Epithelial cell of esophagus (primary cell): ENCODE results near the gene PDE2A.

ENCODE experiments used
- DNase-seq: peaks from one replicate; pipeline ENCODE4 v3.0.0; 2010; ENCODE audit warnings: low read depth
- H3K4me3 ChIP-seq: 2 replicates; pipeline ENCODE4 v1.5.1; 2011; ENCODE audit warnings: mild to moderate bottlenecking, low read length, control low read depth
- CTCF ChIP-seq: IDR thresholded peaks from 2 replicates; pipeline ENCODE4 v1.5.1; 2011; ENCODE audit warnings: low read depth, mild to moderate bottlenecking, low read length, control low read depth, inconsistent platforms; ENCODE audit not compliant: insufficient read depth; ENCODE audit errors: missing control alignments

Gene PDE2A

GRCh38 chr11:72646024-72646423 lies 28.2 kb downstream of the PDE2A start:
- no peak overlapping the region for H3K4me3 ChIP-seq
- no peak for TF ChIP-seq CTCF
- DNase-seq = no peak

- H3K4me3 ChIP-seq = no peak overlapping the region
- DNase-seq = peak; percentile 89
- no peak for TF ChIP-seq CTCF
Observed at GRCh38 chr11:72643547-72643946, 30.7 kb downstream of the PDE2A start.

GRCh38 chr11:72642884-72643522 lies 31.2 kb downstream of the PDE2A start:
- peak; percentile 59 for TF ChIP-seq CTCF

GRCh38 chr11:72642043-72642883 lies 32.0 kb downstream of the PDE2A start:
- peak; percentile 26 for DNase-seq
- peak overlapping the region; percentile 40 for H3K4me3 ChIP-seq
- no peak for TF ChIP-seq CTCF

More at GRCh38 chr11:72642884-72643522, 31.2 kb downstream of the PDE2A start:
- no peak for DNase-seq
- H3K4me3 ChIP-seq = peak overlapping the region; percentile 40

- no peak for DNase-seq
- H3K4me3 ChIP-seq = no peak overlapping the region
- no peak for TF ChIP-seq CTCF
Observed at GRCh38 chr11:72641522-72642042, 32.6 kb downstream of the PDE2A start.

- TF ChIP-seq CTCF = no peak
- H3K4me3 ChIP-seq = no peak overlapping the region
- DNase-seq = no peak
Observed at GRCh38 chr11:72639502-72640375, 34.5 kb downstream of the PDE2A start.
